Hippocampal formation (tissue), 2 donors: ENCODE results near the gene EFNA1.
A peak's percentile ranks its signal among the peaks of the same experiment; 100 is the strongest.
"Not testable (repeated sequence)": the region's sequence is repeated elsewhere in the genome, so short reads cannot be mapped to it uniquely, and the experiment has no call there.

Experiments
- DNase-seq, 2 donors: peaks; one replicate each; lab custom pipeline; 2025; lab: John Stamatoyannopoulos, UW

Gene EFNA1

GRCh38 chr1:155092131-155092530 lies 35.5 kb upstream of the EFNA1 start:
- DNase-seq, result no peak

- no peak for DNase-seq
Observed at GRCh38 chr1:155092641-155093040, 35.0 kb upstream of the EFNA1 start.

GRCh38 chr1:155093911-155094621 lies 33.6 kb upstream of the EFNA1 start:
- DNase-seq, result peak; percentile 28 to 36

DNA sequence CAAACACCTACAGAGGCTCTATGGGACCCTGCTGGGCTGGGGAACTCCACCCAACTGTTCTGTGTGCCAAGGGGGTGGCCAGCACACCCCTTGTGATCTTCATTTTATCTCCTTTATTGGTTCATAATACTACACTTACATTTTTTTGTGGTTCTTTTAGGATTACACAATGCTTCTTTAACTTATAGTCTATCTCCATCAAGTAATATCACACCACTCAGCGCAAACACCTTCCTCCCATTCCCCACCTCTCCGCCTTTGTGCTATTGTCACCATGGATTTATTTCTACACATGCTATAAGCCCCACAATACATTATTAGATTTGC lies 33.1 kb upstream of the EFNA1 start:
- no peak for DNase-seq

DNA sequence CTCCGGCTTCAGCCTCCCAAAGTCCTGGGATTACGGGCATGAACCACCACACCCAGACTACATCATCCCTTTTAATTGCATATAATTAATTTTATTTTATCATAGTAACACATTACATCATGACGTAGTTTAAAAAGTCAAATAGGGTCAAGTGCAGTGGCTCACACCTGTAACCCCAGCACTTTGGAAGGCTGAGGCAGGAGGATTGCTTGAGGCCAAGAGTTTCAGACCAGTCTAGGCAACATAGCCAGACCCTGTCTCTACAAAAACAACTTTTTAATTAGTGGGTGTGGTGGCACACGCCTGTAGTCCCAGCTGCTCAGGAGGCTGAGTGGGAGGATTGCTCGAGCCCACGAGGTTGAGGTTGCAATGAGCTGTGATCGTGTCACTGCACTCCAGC lies 28.3 kb upstream of the EFNA1 start:
- no peak for DNase-seq

DNA sequence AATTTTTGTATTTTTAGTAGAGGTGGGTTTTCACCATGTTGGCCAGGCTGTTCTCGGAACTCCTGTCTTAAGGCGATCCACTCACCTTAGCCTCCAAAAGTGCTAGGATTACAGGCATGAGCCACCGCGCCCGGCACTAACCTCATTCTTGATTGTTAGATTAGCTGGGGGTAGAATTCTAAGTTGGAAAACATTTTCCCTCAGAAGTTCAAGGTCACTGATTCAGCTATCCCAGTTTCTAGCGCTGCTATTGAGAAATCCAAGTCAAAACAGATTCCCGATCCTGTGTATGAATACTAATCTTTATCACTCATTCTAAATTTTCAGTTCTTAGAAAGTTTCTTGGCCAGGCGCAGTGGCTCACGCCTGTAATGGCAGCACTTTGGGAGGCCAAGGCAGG lies 24.4 kb upstream of the EFNA1 start:
- DNase-seq, result no peak

DNA sequence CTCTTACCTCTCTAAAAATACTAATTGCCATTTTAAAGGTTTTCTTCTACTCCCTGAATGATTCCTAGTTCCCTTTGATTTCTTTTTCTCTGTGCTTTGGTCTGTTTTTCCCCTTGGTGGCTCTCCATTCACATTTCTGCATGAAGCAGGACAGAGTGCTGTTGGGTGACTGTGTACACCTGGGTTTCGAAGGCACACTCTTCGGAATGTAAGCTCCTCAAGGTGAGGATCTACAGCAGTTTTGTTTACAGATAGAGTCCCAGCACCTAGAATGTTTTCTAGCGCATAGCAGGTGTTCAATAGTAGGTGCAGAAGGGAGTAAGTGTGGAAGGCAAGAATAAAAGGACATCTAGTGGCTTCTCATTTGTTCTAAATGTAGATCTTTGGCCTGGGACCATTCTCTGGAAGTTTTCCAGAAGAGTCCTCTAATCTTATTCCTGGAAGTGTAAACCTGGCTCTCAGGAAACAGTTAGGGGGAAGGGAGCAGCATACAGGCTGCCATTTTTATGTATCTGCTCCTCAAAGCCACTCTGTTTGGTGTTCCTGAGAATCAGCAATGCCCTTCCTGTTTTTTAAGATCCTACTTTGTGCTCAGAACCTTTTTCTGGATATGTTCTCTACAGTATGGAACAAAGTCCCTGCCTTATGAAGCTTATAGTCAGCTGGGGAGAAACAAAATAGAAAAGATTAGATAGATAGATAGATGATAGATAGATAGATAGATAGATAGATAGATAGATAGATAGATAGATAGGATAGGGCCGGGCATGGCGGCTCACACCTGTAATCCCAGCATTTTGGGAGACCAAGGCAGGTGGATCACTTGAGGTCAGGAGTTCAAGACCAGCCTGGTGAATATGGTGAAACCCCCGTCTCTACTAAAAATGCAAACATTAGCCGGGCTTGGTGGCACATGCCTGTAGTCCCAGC lies 22.8 kb upstream of the EFNA1 start:
- no peak for DNase-seq

- no peak for DNase-seq
Observed at GRCh38 chr1:155105604-155106011, 22.1 kb upstream of the EFNA1 start.

DNA sequence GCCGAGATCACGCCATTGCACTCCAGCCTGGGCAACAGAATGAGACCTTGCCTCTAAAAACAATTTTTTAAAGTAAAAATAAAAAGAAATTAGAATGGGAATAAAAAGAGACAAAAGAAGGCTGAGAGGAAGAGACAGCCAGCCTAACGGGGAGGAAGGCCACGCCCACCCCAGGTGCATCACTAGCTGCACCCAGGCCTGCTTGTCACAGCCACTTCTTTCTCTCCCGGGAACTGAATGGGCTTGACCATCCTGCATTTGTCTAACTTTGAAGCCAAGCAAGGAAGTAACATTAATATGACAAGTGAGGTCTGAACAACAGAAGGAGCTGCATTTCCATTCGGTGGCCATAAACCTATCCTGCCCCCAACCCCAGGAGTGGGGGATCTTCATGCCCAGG lies 20.8 kb upstream of the EFNA1 start:
- no peak for DNase-seq

GRCh38 chr1:155107309-155108264 lies 20.1 kb upstream of the EFNA1 start:
- no peak for DNase-seq

DNA sequence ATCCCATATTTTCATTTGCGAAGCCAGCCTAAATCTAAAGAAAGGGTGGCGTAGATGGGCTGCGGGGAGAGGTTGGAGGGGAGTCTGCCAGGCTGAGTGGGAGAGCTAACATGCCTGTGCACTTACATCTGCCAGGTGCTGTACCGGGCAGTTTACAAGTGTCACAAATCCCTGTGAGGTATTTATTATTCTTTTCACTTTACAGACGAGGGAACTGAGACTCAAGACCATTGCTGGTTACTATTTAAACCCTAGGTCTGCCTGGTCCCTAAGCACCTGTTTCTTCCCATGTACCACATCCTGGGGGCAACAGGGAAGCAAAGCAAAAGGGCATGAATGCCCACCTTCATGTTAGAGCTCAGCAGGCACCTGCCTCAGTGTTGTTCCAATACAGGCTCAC lies 19.4 kb upstream of the EFNA1 start:
- no peak for DNase-seq

- DNase-seq, result no peak
Observed at GRCh38 chr1:155110381-155110780, 17.3 kb upstream of the EFNA1 start.

- DNase-seq, result no peak
Observed at GRCh38 chr1:155110826-155111225, 16.9 kb upstream of the EFNA1 start.

DNA sequence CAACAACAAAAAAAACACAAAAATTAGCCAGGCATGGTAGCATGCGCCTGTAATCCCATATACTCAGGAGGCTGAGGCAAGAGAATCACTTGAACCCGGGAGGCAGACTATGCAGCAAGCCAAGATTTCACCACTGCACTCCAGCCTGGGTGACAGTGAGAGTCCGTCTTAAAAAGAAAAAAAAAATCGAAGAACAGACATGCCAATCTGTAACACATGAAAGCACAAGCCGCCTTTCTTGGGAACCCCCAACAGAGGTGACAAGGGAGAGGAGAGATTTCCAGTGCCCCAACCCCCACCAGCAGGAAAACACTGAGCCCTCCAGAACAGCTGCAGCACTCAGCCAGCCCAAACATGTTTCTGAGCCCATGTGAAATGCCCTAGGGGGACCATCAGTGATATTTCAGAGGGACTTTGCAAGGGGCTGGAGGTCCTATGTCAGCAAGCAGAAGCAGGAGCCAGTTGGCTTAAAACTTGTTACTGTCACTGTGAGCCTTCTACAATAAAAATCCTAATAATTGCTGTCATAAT lies 14.2 kb upstream of the EFNA1 start:
- DNase-seq, result no peak

- no peak for DNase-seq
Observed at GRCh38 chr1:155116113-155116764, 11.4 kb upstream of the EFNA1 start.

GRCh38 chr1:155117610-155118009 lies 10.1 kb upstream of the EFNA1 start:
- DNase-seq, result no peak

DNA sequence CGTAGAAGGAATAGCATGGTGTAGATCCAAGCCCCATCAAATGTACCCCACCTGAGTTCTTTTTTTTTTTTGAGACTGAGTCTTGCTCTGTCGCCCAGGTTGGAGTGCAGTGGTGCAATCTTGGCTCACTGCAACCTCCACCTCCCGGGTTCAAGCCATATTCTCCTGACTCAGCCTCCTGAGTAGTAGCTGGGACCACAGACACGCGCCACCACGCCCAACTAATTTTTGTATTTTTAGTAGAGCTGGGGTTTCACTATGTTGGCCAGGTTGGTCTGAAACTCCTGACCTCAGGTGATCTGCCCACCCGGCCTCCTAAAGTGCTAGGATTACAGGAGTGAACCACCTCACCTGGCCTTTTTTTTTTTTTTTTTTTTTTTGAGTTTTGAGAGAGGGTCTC lies 9.6 kb upstream of the EFNA1 start:
- not testable (repeated sequence) for DNase-seq

DNA sequence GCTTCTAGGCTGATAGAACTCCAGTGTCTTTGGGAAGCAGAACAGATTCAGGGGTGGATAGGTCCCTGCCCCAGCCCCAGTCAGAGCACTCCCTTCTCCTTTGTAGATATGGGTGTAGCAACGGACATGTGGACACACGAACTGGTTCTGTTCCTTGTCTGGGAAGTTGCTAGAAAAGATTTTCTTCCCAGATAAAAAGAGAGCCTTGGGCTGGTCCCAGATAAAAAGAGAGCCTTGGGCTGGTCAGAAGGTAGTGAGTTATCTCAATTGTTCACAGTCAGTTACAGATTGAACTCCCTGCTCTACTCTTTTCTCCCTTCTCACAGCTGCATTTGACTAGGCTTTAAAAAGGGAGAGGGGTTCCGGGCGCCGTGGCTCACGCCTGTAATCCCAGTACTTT lies 7.4 kb upstream of the EFNA1 start:
- DNase-seq, result no peak

GRCh38 chr1:155121249-155121648 lies 6.4 kb upstream of the EFNA1 start:
- DNase-seq, result no peak

DNA sequence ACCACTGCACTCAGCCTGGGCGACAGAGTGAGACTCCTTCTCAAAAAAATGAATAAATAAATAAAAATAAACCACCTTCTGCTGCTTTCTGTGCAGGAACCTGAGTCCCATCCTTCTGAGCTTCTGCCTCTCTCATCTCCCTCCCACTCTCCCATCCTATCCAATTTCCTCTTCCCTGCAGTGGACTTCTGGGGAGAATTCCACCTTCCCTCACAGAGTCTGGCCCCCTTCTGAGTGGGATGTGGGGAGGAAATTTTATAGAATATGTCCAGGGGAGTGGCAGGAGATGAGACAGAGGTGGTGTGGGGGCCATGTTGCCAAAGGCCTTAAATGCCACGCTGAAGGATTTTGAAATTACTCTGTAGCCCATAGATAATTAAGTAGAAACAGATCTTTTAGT lies 5.4 kb upstream of the EFNA1 start:
- no peak for DNase-seq

GRCh38 chr1:155123801-155124200 lies 3.9 kb upstream of the EFNA1 start:
- no peak for DNase-seq
